Amniotic epithelial cell (primary cell): ENCODE data around the gene PAX7.
A peak's percentile ranks its signal among the peaks of the same experiment; 100 is the strongest.

Experiments
- DNase-seq: peaks from one replicate; pipeline ENCODE4 v3.0.0-alpha.2; 2010; ENCODE audit warnings: low read depth

Gene PAX7

DNA sequence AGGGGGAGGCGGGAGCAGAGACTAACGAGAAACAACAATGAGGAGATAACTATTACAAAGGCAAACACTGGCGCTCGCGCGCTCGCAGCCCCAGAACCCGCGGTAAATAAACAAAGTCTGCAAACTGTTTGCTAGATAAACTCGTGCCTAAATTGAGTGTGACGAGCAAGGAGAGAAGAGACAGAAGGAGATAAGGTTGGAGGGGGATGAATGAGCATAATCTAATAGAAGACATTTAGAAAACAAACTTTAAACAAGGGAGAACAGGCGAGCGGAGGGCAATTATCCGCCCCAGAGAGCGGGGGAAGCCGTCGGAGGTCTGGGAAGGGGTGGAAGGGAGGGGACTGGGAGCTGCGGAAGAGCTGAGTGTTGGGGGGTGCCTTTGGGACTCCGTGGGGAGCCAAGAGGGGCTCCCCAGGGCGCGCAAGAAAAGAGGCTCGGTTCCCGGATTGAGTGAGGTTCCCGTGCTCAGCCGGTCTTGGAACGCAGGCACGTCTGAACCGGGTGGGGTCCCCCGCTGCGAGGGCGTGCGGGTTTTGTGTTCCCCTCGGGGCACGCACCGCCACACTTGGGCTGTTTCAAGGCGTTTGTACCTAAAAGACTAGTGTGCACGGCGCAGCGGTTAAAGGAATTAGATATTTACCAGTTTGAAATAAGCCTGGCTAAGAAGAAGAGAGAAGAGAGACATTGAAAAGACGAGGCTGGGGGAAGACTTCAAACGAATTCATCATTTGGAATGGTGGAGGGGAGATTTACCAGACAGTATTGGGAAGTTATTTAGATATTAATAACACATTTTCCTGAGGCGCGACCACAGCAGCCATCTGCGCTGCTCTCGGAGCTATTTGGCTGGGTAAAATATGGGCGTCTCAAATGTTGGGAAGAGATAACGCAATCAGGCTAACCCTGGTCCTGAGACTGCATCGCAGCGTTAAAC, 10.6 kb downstream of the PAX7 start:
- DNase-seq = no peak

DNA sequence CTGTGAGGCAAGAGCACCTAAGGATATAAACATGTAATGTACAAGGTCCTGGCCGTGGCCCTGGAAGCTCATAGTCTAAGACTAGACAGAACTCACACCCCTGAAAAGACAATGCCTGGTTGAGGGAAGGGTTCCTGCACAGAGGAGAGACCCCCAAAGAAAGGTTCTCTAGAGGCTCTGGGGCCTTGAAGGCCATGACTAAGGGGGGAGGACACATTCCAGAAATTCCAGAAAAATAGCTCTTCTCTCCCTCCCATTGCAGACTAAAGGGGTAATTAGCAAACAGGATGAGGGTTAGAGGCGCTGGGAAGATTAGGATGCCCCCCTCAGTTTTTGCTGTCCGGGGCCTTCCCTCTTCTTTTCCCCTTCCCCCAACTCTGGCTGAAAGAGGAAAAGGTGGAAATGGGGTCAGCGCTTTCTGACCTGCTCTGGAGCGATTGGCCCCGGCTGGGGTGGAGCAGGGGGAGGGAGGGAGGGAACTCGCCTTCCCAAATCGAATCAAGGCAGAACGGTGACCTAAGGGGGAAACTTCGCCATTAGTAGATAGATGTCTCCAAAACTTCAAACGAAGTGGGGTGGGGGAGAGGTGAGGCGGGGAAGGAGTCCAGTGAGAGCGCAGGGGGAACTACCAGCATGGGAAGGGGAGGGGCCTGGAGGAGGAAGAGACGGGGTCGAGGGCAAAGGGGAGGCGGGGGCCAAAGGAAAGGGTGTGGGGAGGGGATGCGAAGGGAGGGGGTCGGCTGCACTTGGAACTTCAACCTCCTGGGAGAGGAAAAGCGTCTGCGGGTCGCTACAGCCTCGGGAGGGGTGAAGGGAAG, 11.8 kb downstream of the PAX7 start:
- no peak for DNase-seq

DNA sequence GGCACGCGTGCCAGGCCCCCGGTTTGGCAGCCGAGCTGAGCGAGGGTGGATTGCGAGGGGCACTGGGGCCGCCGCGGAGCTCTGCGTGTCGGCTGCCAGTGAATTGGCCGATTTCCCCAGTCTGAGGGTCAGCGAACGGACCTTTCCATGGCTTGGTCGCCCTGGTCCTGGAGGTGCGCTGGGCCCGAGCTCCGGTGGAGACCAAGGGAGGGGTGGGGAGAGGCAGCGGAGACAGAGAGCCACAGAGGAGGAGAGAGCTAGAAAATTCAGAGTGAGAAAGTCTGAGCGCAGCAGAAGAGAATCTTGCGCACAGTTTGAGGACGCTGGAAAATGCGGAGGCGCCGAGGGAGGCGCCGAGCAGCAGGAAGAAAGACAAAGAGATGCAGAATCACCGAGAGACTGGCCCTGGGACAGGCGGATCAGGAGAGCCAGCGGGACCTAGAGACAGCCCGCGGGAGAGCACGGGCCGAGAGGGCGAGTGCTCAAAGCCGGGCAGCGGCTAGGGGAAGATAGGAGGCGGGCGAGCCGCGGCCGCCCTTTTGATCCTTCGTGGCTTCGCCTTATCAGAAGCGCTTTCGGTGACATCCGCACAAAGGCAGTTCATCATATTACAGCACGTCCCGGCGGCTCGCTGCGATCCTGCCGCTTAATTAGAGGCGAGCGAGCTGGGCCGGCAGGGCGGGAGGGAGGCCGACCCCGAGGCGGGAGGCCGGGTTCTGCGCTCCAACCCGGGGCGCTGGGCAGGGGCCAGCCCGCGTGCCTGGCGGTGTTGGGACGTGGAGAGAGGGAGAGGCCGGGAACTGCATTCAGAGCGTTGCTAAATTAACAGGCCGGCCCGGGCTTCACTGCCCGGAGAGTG, 12.7 kb downstream of the PAX7 start:
- no peak for DNase-seq

DNA sequence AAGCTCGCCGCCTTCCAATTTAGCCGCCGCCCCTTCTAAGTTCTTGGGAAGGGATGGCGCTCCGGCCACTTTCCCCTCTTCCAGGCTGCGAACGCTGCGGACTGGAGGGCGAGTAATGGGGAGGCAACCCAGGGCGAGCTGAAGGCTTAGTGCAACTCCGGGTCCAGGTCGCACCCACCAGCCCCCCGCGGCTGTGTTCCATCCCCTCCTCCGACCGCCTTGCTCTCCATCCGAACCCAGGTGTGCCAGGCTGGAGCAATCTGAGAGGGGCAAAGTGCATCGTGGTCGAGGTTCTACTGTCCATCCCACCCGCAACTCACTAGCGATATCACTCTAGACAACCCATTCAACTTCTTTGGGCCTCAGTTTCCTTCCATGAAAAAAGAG, 13.4 kb downstream of the PAX7 start:
- no peak for DNase-seq

DNA sequence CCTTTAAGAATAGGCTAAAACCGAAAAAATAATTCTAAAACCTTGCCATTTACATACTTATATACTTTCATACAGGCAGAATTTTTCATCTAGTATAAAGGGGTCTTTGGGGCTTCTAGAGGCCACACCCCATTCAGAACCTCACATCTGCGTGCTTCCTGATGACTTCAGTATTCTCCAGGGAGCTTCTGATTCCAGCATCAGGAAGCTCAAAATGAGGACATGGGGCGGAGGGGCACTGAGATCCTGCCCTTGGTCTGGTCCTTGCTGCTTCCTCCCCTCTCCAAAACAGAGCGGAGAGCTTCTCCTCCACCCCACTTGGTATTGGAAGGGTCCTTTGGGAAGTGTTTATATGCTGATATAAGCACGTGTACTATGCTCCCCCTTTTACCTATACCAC, 13.8 kb downstream of the PAX7 start:
- no peak for DNase-seq

DNA sequence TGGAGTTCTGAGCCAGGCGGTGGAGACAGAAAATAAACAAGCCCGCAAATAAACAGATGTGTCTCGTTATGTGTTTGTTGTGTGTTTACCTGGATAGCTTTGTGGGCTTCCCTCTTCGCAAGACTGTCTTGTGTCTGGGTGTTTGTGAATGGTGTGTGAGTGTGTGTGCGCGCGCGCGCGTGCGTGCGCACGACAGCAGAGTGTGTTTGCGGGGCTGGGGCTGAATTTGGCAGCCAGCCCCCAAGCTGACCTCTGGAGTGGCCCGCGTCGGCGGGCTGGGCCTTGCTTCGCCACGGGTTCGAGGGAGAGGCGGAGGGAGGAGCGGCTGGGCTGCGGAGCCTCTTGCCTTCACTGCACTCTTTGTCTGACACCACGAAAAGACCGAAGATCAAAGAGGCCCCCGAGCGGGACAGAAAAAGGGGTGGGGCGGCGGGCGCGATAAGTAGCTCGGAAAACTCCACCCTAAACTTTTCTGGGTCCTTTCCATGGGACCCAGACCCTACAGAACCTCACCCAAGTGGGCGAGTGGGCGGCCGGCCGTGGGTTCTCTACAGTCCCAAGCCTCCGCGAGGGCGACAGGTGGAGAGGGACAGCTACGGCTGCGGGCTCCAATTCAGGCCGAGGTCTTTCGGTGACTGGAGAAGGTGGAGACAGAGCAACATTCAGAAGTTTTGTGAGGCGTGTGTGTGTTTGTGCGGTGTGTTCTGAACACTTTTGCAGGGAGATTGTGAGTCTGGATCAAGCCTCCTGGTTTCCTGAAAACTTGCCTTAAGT, 14.5 kb downstream of the PAX7 start:
- DNase-seq = no peak

DNA sequence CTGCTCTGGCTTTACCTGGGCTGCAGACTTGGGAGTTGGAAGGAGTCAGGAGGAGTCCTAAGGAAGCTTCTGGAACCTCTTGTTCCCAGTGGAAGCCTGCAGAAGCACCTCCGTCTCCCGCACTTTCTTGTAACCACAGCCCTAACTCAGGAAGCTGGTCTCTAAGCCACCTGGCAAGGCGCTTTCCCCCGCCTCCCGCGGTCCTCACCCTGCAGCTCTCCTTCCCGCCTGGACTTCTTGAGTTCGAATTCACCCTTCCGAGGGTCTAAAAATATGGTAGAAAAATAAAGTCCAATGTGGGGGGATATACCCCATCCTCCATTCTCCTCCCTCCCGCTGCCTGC, 15.1 kb downstream of the PAX7 start:
- no peak for DNase-seq

DNA sequence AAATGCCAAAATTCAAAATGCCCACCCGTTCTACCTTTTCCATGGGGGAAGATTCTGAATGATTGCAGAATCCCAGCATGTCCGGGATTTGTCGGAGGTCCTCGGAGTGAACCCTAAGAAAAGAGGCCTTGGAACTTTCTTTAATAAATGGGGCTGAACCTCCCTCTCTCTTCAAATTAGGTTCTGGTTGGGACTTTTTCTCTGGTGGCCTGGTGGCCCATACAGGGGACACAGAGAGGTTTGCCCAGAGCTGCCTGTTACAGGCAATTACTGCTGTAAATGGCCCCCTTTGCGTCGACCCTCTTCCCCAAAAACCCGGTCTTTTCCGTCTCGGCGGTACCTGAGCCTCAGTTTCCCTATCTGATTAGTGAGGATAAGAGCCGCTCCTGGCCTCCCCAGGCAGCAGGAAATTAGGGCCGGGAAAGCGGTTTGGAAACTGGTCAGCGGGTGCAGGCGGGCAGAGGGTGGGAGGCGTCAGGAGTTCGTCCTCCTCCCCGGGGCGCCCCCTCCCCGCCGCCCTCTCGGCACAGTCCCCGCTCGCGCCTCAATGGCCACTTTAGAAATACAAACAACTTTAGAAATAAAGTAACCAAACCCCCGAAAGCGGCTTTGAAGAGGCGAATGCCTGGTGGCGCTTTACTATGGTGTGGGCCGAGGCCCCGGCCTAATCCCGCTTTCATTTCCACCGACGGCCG, 15.6 kb downstream of the PAX7 start:
- no peak for DNase-seq

DNA sequence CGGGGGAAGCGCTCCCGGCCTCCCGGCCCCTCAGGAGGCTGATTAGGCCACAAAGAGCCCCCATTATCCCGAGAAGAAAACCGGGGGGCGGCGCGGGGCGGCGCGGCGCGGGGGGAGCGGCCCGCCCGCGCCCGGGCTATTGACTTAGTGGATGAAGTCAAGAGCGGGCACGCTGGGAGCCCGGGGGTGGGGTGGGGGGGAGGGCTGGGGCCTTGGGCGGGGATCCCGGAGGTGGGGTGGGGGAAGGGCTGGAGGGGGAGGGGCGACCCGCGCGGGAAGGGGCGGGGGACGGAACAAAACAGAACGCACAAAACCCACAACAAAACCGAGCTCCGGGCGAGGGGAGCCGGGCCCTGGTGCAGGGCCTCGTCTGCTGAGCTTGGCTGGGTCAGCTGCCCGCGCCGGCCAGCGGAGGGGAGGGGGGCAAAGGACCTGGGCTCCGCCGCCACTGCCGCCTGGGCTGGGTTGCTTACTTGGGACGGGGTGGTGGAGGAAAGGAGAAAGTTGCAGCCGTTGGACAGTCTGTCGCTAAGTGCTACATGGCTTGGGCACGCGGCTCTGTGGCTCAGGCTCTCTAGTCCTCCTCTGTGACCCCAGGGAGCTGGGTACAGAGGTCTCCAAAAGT, 16.3 kb downstream of the PAX7 start:
- DNase-seq = no peak

DNA sequence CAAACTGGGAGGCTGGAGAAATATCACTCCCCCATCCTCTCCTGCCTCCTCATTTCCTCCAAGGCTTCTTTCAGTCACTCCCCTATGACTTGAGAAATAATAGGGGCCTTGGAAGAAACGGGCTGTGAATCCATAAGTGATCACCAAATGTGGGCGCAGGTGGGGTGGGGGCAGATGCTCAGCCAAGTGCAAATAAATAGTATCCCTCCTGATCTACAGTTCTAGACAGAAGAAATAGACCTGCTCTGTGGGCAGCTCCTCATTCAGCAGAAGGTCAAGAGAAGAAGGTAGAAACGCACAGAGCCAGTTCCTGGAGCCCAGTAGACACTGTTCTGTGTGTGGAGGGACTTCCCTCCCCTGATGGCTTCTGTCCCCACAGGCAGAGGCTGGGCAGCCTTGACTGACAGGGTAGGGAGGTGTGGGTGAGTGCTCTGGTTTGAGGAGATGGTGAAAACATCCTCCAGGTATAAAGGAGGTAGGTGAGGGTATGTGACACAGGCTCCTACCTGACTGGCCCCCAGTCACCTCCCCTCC, 17.1 kb downstream of the PAX7 start:
- no peak for DNase-seq

DNA sequence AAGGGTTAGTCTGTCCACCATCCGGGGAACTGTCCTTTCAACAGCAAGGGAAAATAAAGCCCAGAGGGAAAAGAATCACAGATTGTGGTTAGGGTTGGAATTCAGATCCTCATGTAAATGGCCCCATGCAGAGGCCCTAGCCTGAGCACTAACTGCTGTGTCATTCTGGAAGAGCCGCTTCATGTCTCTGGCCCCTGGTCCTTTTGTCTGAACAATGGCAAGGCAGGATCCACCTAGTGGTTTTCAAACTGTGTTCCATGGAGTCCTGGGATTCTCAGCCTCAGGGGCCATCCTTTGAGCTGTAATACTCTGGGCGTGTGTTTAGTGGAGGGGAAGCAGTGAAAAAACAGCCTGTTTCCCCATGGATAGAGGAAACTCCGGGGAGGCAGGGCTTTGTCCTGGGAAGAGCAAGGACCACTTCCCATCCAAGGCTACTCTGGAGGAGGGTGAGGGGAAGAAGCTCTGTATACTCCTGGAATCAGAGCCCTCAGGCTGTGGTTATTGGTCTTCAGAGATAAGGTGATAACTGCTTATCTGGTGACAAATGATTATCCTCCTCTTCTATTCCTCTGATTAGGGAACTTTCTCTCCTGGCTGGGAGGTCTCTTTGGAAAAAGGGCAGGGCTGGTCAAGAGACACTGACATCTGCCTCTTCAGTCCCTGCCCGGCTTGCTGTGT, 19.2 kb downstream of the PAX7 start:
- DNase-seq = peak; percentile 4

DNA sequence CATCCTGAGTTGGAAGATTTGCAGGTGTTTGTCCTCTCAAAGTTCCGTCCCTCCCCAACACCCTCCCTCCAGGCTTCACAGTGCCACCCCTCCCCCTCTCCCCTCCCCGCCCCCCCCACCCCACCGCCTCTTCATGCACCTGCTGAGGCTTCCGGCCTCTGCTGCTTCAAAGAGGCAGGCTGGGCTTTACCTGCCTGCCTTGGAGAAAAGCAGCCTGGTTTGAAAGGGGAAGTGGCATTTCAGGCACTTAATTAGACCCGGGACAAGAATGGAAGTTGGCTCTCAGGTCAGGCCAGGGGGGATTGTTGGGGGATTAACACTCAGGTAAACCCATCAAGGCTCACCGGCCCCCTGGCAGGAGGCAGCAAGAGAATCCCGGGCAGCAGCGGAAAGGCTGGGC, 21.1 kb downstream of the PAX7 start:
- no peak for DNase-seq

DNA sequence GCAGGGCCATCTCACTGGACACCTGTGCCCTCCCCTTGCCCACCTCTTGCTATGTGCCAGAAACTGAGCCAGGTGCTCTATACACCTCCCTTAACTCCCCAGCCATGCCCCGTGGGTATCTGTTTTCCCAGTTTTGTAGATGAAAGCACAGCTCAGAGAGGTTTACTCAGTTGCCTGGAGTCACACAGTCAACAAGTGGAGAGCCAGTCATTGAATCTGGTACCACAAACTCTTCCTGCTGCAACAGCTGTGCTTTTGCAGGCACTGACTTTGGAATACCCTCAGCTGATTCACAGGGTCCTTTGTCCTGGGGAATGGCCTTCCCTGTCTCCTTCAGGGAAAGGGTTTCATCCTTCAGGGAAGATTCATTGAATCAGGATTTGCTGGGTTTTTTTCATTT, 22.1 kb downstream of the PAX7 start:
- no peak for DNase-seq

DNA sequence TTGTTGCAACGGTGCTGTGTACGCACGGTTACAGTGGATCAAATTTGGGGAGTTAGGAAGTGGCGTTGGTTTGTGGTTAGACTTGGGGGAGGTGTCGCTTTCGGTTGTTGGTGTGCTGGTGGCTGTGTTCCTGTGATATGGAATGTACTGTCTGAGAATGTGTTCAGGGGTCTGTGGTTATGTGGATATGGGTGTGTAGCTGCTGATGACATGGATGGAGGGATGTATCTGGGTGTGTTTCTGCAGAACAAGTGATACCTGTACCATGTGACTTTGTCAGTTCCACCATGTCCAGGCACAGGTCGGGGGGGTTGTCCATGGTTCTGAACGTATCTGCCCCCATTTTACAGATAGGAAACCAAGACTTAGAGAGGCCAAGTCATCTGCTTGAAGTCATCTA, 22.7 kb downstream of the PAX7 start:
- DNase-seq = no peak

DNA sequence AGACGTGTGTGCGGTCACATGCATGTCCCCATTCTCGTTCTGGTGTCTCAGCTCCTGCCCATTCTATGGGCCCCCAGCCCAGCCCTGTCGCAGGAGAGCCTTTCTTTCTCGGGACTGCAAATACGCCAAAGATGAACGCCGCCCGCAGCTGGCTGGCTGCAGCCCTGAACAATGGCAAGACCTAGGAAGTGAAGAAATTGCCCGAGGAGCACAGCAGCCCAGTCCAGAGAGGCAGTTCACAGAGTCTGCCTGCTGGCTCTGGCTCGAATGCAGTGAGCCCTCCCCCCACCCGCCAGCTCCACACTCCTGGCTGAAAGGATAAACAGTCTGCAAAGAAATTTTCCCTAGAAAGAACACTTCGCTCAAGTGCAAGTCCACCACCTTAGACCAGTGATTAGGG, 23.3 kb downstream of the PAX7 start:
- no peak for DNase-seq

DNA sequence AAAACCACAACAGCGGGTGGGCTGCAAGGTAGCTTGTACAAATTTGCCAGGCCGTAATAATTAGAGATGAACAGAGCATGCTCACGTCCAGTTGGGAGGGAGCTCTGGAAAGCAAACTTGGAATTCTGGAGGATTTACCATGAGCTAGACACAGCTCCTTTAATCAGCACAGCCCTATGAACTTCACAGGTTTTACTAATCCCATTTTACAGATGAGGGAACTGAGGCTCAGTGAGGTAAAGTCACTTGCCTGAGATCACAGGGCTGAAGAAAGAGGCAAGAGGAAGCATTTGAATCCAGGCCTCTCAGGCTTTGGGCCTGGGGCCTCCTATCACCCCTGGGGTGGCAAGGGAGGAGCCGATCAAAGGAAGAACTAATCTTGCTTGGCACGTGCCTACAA, 24.0 kb downstream of the PAX7 start:
- no peak for DNase-seq

DNA sequence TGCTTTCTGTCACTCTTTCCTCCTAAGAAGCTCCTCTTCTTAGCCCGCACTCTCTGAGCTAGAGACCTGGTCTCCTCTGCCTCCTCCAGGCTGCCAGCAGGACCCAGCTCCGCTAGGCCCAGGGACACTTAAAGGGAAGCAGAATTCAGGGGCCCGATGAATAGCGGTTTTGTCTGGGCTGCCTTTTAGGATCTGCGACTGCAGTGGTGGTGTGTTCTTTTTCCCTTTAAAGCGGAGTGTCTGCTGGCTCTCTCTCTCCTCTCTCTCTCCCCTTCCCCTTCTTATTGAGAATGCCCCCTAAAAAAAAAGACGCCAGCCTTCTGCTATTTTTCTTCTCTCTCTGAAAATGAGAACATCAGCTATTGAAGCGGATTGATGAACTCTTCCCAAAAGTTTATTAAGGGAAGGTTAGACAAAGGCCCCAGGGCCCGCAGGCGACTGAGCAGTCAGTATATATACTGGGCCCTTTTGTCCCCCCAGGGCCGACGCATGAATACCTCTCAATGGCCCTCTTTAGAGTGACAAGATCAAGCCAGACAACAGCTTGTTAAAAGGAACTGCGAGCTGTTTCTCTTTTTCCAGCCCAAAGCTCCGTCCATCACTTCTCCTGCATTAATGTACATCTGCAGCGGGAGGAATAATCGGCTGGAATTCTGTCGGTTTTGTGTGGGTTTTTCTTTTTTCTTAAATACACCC, 27.0 kb downstream of the PAX7 start:
- no peak for DNase-seq

DNA sequence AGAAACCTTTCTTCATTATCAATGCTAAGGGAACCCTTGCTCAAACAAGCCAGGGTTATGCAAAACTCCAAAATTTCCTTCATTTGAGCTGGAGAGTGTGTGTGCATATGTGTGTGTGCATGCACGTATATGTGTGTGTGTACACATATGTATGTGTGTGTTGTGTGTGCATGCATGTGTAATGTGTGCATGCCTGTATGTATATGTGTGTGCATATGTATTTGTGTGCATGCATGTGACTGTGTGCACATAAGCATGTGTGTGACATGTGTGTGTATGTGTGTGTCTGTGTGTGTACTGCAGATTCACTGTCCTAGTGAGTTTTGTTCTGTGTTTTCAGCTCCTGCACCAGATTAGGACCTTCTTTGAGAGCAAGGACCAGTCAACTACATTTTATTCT, 28.2 kb downstream of the PAX7 start:
- no peak for DNase-seq
